GM19455 (cell line): ENCODE data around the gene CARM1.
"Not testable (repeated sequence)": the region's sequence is repeated elsewhere in the genome, so short reads cannot be mapped to it uniquely, and the experiment has no call there.

Experiments used
- ATAC-seq: cut with Tn5 transposase; IDR thresholded peaks from one replicate; pipeline ENCODE4 v1.9.1; 2021; ENCODE audit not compliant: unreplicated experiment

CARM1 gene

DNA sequence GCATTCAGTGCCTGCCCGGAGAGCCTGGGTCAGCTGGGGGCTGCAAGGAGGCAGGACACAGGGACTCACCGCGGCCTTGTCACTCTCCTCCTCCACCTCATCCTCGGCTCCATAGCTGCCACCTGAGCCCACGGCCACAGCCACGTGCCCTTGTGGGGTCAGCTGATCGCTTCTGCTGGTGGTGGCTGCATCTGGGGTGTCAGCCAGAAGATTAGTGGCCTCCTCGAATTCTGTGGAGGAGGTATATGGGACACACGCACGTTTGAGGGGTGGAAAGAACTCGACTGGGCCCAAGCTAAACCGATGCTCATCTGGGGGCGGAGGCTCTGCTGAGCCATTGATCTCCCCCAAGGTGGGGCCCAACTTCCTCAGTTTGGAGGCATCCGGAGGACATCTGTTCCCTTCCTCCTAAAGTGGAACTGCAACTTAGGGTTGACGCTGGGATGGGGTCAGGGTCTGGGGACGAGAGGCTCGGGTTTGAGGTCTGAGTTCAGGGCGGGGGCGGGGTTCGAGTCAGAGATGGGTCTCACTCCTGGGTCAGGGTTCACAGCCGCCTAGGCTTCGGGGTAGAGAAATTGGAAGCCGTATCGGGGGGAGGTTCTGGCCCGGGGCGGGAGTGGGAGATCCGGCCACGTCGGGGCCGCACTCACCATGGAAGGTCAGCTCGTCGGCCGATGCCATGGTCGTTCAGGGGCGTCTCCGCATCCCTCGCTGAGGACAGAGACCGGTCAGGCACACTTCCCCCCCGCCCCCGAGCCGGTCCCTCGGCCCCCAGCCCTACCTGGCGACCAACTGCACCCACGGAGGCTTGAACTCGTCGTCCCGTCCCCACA is 56.6 kb downstream of the CARM1 start:
- ATAC-seq: no peak

DNA sequence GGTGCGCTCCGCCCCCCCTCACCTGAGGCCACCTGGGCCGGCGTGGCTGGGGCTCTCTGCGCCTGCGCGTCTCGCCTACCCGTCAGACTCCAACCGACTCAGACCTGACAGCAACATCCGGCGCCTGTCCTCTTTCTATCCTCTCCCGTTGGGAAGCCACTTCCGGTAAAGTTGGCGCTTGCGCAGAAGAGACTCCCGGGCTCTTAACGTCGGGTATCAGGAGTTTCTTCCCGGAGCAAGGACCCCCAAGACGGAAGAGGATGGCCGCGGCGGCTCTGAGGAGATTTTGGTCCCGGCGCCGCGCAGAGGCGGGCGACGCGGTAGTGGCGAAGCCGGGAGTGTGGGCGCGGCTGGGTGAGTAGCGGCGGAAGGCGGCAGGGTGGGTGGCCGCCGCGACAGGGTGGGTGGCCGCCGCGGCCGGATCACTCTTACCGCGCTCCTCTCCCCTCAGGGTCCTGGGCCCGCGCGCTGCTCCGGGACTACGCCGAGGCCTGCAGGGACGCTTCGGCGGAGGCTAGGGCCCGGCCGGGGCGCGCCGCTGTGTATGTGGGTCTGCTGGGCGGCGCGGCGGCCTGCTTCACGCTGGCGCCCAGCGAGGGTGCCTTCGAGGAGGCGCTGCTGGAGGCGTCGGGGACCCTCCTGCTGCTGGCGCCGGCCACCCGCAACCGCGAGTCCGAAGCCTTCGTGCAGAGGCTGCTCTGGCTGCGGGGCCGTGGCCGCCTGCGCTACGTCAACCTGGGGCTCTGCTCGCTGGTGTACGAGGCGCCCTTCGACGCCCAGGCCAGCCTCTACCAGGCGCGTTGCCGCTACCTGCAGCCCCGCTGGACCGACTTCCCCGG is 57.4 kb downstream of the CARM1 start, which contains the start of the genes TIMM29 and YIPF2:
Gene TIMM29 (plus strand): TSS at position 249 of the 839 bp plus-strand sequence. CDS start 12 bp downstream, at position 261.
Gene YIPF2 (minus strand): TSS at position 77 of the 839 bp plus-strand sequence. CDS start 229 bp downstream, outside the sequence.
- ATAC-seq: peak; percentile 72

DNA sequence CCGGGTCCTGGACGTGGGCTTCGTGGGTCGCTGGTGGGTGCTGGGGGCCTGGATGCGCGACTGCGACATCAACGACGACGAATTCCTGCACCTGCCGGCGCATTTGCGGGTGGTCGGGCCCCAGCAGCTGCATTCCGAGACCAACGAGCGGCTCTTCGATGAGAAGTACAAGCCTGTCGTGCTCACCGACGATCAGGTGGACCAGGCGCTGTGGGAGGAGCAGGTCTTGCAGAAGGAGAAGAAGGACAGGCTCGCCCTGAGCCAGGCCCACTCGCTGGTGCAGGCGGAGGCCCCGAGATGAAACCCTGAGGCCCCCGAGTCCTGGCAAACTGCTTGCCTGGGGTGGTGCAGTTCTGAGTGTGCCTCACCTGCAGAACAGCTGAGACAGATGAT is 58.0 kb downstream of the CARM1 start:
- ATAC-seq: no peak

- ATAC-seq: no peak
These were observed 64.2 kb downstream of the CARM1 start for GRCh38 chr19:10935371-10936059.

DNA sequence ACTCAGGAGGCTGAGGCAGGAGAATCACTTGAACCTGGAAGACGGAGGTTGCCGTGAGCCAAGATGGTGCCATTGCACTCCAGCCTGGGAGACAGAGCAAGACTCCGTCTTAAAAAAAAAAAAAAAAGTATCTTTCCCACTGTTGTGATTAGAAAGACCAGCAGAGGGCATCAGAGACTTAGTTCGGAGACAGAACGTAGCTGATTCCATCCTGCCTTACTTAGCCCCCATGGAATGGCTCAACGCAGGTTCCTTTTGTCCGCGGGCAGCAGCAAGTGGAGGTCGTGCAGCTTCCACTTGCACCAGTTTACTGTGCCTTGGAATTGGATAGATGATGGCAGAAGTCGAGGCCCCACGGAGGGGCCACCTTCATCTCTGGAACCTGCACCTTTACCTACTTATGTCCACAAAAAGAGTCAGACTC is 65.3 kb downstream of the CARM1 start:
- no peak for ATAC-seq

DNA sequence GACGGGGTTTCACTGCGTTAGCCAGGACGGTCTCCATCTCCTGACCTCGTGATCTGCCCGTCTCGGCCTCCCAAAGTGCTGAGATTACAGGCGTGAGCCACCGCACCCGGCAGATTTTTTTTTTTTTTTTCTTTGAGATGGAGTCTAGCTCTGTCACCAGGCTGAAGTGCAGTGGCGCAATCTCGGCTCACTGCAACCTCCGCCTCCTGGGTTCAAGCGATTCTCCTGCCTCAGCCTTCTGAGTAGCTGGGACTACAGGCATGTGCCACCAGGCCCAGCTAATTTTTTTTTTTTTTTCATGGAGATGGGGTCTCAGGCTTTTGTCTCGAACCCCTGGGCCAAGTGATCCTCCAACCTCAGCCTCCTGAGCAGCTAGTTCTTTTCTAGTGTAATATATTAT is 70.3 kb downstream of the CARM1 start:
- not testable (repeated sequence) for ATAC-seq

DNA sequence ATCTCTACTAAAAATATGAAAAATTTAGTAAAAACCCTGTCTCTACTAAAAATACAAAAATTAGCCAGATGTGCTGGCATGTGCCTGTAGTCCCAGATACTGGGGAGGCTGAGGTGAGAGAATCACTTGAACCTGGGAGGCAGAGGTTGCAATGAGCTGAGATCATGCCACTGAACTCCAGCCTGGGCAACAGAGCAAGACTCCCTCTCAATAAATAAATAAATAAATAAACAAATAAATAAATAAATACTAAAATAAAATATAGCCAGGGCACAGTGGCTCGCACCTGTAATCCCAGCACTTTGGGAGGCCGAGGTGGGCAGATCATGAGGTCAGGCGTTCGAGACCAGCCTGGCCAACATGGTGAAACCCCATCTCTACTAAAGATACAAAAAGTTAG is 72.1 kb downstream of the CARM1 start:
- ATAC-seq: not testable (repeated sequence)

DNA sequence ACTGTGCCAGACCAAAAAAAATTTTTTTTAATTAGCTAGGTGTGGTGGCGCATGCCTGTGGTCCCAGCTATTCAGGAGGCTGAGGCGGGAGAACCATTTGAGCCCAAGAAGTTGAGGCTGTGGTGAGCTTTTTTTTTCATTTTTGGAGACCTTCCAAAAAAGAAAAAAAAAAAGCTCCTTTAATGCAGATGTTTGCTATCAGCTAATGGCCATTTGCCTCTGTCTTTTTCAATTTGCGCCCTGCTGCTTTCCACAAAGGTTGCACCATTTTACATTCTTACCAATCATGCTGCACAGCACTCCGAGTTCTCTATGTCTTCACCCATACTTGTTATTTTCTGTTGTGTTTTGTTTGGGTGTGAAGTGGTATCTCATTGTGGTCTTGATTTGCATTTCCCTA is 73.9 kb downstream of the CARM1 start:
- no peak for ATAC-seq

DNA sequence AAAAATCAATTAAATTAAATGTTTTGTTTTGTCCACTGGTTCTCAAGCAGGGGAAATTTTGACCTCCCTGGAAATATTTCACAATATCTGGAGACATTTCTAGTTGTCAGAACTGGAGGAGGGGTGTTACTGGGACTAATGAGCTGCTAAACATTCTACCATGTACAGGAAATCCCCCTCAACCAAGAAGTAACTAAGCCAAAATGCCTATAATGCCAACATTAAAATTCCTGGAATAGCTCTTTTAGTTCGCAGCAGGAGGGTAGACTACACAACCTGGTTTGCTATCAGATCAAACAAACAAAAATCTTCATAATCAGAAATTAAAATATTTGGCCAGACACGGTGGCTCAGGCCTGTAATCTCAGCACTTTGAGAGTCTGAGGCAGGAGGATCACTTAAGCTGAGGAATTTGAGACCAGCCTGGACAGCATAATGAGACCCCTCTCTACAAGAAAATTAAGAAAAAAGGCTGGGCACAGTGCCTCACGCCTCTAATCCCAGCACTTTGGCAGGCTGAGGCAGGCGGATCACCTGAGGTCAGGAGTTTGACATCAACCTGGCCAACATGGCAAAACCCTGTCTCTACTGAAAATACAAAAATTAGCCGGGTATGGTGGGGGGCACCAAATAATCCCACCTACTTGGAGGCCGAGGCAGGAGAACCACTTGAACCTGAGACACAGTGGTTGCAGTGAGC is 75.8 kb downstream of the CARM1 start:
- no peak for ATAC-seq

GRCh38 chr19:10952809-10953208 is 81.5 kb downstream of the CARM1 start:
- ATAC-seq: no peak

DNA sequence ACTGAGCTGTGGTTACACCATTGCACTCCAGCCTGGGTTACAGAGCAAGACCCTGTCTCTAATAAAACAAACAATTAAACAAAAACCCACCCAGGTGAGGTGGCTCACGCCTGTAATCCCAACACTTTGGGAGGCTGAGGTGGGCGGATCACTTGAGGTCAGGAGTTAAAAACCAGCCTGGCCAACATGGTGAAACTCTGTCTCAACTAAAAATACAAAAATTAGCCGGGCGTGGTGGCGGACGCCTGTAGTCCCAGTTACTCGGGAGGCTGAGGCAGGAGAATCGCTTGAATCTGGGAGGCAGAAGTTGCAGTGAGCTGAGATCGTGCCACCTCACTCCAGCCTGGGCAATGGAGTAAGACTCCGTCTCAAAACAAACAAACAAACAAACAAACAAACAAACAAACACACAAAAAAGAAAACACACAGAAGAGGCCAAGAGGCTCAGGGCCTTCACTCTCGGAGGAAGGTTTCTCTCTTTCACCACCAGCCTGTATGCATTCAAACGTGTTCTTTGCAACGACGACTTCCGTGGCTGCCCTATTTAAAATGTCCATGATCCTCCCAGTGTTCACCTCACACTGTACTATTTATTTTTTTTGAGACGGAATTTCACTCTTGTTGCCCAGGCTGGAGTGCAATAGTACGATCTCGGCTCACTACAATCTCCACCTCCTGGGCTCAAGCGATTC is 88.1 kb downstream of the CARM1 start:
- ATAC-seq: not testable (repeated sequence)

DNA sequence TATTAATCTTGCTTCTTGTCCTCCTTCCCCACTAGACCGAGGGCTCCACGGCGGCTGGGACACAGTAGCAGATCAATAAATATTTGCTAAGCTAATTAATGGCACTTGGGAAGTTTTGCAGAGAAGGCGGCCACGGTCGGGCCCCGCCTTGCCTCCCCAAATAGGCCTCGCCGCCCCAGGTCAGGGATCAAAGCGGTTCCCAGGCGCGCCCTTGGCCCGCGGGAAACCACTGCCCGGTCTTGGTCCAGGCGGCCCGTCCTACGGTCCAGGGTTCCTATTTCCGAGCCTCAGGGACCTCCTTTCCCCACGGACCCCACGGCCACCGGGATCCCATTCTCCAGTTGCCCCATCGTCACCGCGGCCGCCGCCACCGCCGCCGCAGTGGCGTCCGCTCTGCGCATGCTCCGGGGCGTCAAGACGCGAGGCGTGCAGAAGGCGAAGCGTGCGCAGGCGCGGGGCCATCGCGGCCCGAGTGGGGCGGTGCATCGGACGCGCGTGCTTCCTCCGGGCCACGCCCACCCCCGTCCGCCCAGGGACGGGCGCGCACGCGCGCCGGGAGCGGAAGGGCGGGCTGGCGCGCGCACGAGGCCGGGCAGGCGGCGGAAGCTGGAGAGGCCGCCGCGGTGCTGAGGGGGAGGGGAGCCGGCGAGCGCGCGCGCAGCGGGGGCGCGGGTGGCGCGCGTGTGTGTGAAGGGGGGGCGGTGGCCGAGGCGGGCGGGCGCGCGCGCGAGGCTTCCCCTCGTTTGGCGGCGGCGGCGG is 89.1 kb downstream of the CARM1 start, which contains the start of gene SMARCA4:
Gene SMARCA4 (plus strand): TSS at position 717 of the 759 bp plus-strand sequence. CDS start 23,122 bp downstream, outside the sequence.
- peak; percentile 68 for ATAC-seq

DNA sequence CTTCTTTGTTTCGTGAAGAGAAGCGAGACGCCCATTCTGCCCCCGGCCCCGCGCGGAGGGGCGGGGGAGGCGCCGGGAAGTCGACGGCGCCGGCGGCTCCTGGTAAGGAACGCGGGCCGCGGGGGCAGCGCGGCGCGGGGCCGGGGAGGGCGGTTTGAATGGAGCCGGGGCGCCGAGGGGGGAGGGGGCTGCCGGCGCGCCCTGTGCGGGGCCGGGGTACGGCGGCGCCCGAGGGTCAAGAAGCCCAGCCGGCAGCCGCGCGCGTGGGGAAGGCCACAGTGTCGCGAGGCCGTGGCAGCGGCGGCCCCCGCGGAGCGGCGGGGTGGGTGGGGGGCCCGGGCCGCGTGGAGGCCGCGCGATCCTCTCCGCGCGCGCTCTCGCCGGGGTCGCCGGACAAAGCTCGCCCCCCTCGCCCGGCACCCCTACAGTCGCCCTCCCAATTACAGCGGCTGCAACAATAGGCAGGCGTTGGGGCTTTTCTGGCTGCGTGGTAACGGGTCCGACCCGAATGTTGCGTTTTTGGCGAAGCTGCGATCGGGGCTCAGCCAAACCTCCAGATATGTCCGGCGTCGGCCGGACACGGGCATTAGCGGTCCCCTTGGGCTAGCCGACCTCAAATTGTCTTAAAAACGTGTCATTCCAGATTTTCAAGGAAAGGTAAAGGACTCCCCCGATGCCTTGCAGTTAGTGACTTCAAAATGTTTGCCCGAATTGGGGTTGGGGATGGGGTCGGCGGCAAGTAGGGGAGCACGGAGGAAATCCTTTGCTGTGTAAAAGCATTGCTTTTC is 89.9 kb downstream of the CARM1 start:
- peak; percentile 32 for ATAC-seq

GRCh38 chr19:10962863-10963262 is 91.5 kb downstream of the CARM1 start:
- ATAC-seq: no peak

DNA sequence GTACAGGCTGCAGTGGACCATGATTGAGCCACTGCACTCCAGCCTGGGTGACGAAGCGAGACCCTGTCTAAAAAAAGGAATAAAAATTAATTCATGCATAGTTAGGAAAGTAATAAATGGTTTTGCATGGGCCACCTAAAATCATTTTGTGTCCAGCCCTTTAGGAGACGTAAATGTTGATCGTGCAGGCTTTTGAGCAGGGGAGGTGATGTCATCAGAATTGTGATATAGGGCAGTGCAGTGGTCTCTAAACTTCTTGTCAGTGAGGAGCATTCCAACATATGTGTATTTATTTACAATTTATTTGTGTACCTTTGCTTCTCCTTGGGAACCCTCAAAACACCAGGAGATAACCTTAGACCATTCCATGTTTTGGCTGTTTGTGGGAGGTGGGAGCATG is 92.5 kb downstream of the CARM1 start:
- ATAC-seq: no peak

GRCh38 chr19:10964903-10965302 is 93.5 kb downstream of the CARM1 start:
- no peak for ATAC-seq

DNA sequence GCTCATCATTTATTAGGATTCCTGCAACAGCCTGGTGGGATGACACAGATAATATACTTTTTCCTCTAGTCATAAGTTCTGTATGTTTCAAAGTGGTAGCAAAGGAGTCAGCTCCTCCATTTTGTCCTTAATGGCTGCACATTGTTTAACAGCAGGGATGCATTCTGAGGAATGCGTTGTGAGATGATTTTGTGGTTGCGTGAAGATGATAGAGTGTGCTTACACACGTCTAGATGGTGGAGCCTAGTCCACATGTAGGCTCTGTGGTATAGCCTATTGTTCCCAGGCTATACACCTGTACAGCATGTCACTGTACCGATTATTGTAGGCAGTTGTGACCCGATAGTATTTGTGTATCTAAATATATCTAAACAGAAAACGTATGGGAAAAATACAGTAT is 94.0 kb downstream of the CARM1 start:
- no peak for ATAC-seq

- ATAC-seq: no peak
These were observed 95.5 kb downstream of the CARM1 start for GRCh38 chr19:10966809-10967208.
